ENCODE data around the gene FBLN5.

- TF ChIP-seq CTCF (IDR thresholded peaks at IDR 0.05; ENCODE audit: extremely low read depth in 1 of 2, insufficient read depth in 1 of 2, low read depth in 1 of 2, low read length in 2 of 2): no peak
- TF ChIP-seq POLR2A (IDR thresholded peaks at IDR 0.05; ENCODE audit: low read depth, low read length): no peak
- no peak for TF ChIP-seq EZH2 (IDR thresholded peaks at IDR 0.05; ENCODE audit: borderline replicate concordance, low read depth, low read length, severe bottlenecking)
- TF ChIP-seq GATA2 (IDR thresholded peaks at IDR 0.05; ENCODE audit: insufficient read depth, insufficient read length, low read depth, low read length): peak; percentile 72
- TF ChIP-seq MAX (IDR thresholded peaks at IDR 0.05; ENCODE audit: insufficient read depth, insufficient read length): no peak
- no peak for TF ChIP-seq MYC (IDR thresholded peaks at IDR 0.05; ENCODE audit: low read depth, low read length)
- TF ChIP-seq FOS (IDR thresholded peaks at IDR 0.05; ENCODE audit: borderline replicate concordance, insufficient read depth, low read length): peak; percentile 51
Measured at GRCh38 chr14:91985008-91985407, 37.5 kb upstream of the FBLN5 start.

Data from endothelial cell of umbilical vein (primary cell).